ENCODE results near the gene MYCBP2. TPM values are rescaled to one million over a fixed set of nuclear protein-coding genes. Genes with fewer than 3 reads are reported as not detected.
"Not testable (repeated sequence)": the region's sequence is repeated elsewhere in the genome, so short reads cannot be mapped to it uniquely, and the experiment has no call there.

MYCBP2 gene
- total RNA-seq, 4 donors from 2014 or later = 69.7 to 133 (median 116) TPM

- intact Hi-C loops (cut with DNase I; ENCODE audit: low total_unique reads) = no loop called here
- no peak for TF ChIP-seq POLR2A (IDR thresholded peaks at IDR 0.05)
- Histone ChIP-seq H3K4me3 (no peak overlapping the region), H3K27me3 (no peaks in the 10 kb centered on the region), H3K27ac (no peak overlapping the region), H3K36me3 (no peaks in the 10 kb centered on the region), H3K9me3 (no peaks in the 10 kb centered on the region), H3K4me1 (no peaks in the 10 kb centered on the region)
- no peak for DNase-seq
Measured at GRCh38 chr13:77265336-77265735, 61.6 kb downstream of the MYCBP2 start.

GRCh38 chr13:77262198-77262597 lies 64.7 kb downstream of the MYCBP2 start:
- Histone ChIP-seq H3K9me3 (no peaks in the 10 kb centered on the region), H3K27me3 (no peaks in the 10 kb centered on the region), H3K4me1 (no peaks in the 10 kb centered on the region), H3K27ac (no peak overlapping the region), H3K4me3 (no peak overlapping the region), H3K36me3 (no peaks in the 10 kb centered on the region)
- no peak for TF ChIP-seq POLR2A (IDR thresholded peaks at IDR 0.05)
- TF ChIP-seq, protein P1, sequence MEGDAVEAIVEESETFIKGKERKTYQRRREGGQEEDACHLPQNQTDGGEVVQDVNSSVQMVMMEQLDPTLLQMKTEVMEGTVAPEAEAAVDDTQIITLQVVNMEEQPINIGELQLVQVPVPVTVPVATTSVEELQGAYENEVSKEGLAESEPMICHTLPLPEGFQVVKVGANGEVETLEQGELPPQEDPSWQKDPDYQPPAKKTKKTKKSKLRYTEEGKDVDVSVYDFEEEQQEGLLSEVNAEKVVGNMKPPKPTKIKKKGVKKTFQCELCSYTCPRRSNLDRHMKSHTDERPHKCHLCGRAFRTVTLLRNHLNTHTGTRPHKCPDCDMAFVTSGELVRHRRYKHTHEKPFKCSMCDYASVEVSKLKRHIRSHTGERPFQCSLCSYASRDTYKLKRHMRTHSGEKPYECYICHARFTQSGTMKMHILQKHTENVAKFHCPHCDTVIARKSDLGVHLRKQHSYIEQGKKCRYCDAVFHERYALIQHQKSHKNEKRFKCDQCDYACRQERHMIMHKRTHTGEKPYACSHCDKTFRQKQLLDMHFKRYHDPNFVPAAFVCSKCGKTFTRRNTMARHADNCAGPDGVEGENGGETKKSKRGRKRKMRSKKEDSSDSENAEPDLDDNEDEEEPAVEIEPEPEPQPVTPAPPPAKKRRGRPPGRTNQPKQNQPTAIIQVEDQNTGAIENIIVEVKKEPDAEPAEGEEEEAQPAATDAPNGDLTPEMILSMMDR (IDR thresholded peaks at IDR 0.05) = no peak
- no peak for DNase-seq
- intact Hi-C loops (cut with DNase I; ENCODE audit: low total_unique reads) = no loop called here

DNA sequence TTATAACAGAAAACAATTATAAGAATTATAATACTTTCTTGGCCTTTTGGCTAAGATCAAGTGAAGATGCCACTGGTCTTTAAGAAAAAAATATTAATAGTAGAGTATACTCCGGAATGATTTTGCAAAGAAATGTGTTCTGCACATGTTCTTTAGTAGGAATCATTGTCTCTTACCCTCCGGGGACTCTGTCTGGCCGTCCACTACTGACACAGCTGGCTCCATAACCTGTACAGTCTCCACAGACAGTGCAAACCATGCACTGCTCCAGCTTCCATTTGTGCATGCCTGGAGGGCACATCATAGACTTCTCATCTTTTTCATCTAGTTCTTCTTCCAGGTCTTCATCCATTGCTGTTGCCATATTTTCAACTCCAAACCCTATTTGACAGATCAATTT lies 75.9 kb downstream of the MYCBP2 start:
- no peak overlapping the region for H3K4me3 ChIP-seq
- no peaks in the 10 kb centered on the region for H3K9me3 ChIP-seq
- no peaks in the 10 kb centered on the region for H3K27me3 ChIP-seq
- intact Hi-C loops (cut with DNase I; ENCODE audit: low total_unique reads) = no loop called here
- no peaks in the 10 kb centered on the region for H3K36me3 ChIP-seq
- no peaks in the 10 kb centered on the region for H3K4me1 ChIP-seq
- no peak overlapping the region for H3K27ac ChIP-seq
- TF ChIP-seq, protein P1 (IDR thresholded peaks at IDR 0.05) = no peak
- no peak for TF ChIP-seq POLR2A (IDR thresholded peaks at IDR 0.05)
- DNase-seq = no peak

DNA sequence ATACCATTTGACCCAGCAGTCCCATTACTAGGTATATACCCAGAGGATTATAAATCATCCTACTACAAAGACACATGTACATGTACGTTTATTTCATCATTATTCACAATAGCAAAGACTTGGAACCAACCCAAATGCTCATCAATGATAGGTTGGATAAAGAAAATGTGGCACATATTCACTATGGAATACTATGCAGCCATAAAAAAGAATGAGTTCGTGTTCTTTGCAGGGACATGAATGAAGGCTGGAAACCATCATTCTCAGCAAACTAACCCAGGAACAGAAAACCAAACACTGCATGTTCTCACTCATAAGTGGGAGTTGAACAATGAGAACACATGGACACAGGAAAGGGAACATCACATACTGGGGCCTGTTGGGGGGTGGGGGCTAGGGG lies 81.7 kb downstream of the MYCBP2 start:
- H3K36me3 ChIP-seq; intact Hi-C loops (cut with DNase I; ENCODE audit: low total_unique reads); H3K4me3 ChIP-seq: not testable (repeated sequence)

GRCh38 chr13:77239312-77239711 lies 87.6 kb downstream of the MYCBP2 start:
- Histone ChIP-seq H3K9me3 (no peaks in the 10 kb centered on the region), H3K36me3 (no peaks in the 10 kb centered on the region), H3K4me1 (no peaks in the 10 kb centered on the region), H3K27me3 (no peaks in the 10 kb centered on the region), H3K4me3 (no peak overlapping the region), H3K27ac (no peak overlapping the region)
- no peak for TF ChIP-seq POLR2A (IDR thresholded peaks at IDR 0.05)
- TF ChIP-seq, protein P1 (IDR thresholded peaks at IDR 0.05) = no peak
- intact Hi-C loops (cut with DNase I; ENCODE audit: low total_unique reads) = no loop called here
- DNase-seq = no peak

More for the DNA sequence above, 81.7 kb downstream of the MYCBP2 start:
- H3K27me3 ChIP-seq, H3K27ac ChIP-seq, H3K9me3 ChIP-seq, DNase-seq, H3K4me1 ChIP-seq: not testable (repeated sequence)

GRCh38 chr13:77235456-77236022 lies 91.4 kb downstream of the MYCBP2 start:
- no peaks in the 10 kb centered on the region for H3K36me3 ChIP-seq
- DNase-seq = no peak
- peaks cover 0 to 3% of the 10 kb centered on the region in 2 donors for H3K27me3 ChIP-seq
- no peak overlapping the region for H3K27ac ChIP-seq
- H3K4me3 ChIP-seq = no peak overlapping the region
- no peaks in the 10 kb centered on the region for H3K4me1 ChIP-seq
- intact Hi-C loops (cut with DNase I; ENCODE audit: low total_unique reads) = no loop called here
- H3K9me3 ChIP-seq = no peaks in the 10 kb centered on the region
- TF ChIP-seq, protein P1 (IDR thresholded peaks at IDR 0.05) = no peak
